ENCODE measurements around the gene CLEC6A.

DNA sequence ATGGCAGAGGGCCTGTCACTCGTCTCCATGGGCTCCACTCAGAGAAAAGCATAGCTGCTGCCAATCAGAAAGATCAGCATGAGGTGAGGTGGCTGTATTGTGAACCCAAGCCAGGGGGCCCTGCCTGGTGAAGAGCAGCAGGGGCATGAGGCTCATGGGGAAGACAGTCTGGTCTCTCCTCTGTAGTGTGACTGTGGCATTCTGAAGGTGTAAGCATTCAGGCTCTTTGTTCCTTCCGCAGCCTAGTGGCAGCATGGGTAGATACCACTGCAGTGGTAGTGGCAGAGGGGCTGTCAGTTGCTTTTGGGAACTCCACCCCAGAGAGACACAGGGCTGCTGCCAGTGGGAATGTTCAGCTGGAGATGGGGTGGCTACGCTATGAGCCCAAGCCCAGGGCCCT is 52.5 kb downstream of the CLEC6A start:
- TF ChIP-seq, protein P1, sequence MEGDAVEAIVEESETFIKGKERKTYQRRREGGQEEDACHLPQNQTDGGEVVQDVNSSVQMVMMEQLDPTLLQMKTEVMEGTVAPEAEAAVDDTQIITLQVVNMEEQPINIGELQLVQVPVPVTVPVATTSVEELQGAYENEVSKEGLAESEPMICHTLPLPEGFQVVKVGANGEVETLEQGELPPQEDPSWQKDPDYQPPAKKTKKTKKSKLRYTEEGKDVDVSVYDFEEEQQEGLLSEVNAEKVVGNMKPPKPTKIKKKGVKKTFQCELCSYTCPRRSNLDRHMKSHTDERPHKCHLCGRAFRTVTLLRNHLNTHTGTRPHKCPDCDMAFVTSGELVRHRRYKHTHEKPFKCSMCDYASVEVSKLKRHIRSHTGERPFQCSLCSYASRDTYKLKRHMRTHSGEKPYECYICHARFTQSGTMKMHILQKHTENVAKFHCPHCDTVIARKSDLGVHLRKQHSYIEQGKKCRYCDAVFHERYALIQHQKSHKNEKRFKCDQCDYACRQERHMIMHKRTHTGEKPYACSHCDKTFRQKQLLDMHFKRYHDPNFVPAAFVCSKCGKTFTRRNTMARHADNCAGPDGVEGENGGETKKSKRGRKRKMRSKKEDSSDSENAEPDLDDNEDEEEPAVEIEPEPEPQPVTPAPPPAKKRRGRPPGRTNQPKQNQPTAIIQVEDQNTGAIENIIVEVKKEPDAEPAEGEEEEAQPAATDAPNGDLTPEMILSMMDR (IDR thresholded peaks at IDR 0.05; ENCODE audit: low read depth, low read length) = no peak
- TF ChIP-seq EZH2phosphoT487 (IDR thresholded peaks at IDR 0.05; ENCODE audit: low read depth) = no peak

All from OCI-LY3 (cell line).